HG02970 (cell line): ENCODE results near the gene KCNG1.

ENCODE experiments used
- ATAC-seq: cut with Tn5 transposase; IDR thresholded peaks from one replicate; pipeline ENCODE4 v1.9.1; 2021; ENCODE audit warnings: mild to moderate bottlenecking, moderate library complexity, moderate number of reproducible peaks; ENCODE audit not compliant: unreplicated experiment, low FRiP score

Gene KCNG1

DNA sequence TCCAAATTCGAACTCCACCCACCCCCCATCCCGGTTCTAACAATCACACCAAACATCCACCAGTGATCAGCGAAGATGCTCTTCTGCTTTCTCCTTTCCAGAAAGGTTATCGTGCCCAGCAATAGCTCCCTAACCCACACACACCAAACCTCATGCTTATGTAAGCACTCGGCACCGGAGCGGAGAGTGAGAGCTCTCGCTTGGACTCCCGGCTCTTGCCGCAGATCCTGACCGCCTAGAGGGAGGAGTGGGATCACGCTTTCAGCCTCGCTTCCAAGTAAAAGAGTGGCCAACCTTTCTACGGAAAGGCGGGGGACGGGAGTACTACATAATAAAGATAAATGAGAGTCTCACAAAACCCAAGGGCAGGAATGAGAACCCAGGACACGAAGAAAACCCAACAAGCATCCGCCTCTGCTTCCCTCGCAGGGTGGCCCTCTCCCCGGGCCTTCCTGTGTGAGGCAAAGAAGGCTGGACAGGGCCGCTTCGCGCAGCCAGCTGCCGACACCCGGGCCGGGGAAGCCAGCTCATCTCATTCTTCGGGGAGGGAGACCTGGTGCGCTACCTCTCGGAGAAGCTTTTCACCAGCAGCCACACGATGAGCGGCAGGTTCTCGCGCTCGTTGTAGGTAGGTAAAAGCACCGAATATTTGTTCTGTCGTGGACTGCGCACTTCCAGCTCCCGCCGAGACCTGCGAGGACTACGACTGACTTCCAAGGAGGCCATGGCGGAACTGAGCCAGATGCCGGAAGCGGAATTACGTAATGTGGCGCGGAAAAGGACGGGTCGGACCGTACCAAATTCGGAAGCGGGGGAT lies 64.9 kb downstream of the KCNG1 start, which contains the start of gene DPM1:
DPM1 (minus strand) TSS at position 735 of the 817 bp plus-strand sequence; CDS start at position 726, 9 bp downstream.
- ATAC-seq: peak; percentile 83

DNA sequence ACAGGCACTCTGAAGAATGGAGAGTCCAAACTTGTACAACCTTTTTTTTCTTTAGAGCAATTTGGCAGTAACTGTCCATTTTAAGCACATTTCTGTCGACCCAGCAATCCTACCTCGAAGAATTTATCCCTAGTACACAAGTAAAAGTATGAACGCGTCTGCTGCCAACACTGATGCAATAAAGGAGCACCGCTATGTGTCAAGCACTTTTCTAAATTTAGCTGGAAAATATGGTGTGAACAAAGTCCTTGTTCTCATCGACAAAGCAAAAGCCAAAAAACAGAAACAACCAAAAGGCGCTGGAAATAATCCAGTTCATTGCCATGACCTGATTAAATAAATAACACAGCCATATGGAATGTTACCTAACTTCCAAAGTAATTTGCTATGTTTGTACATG lies 65.6 kb downstream of the KCNG1 start:
- ATAC-seq: no peak

DNA sequence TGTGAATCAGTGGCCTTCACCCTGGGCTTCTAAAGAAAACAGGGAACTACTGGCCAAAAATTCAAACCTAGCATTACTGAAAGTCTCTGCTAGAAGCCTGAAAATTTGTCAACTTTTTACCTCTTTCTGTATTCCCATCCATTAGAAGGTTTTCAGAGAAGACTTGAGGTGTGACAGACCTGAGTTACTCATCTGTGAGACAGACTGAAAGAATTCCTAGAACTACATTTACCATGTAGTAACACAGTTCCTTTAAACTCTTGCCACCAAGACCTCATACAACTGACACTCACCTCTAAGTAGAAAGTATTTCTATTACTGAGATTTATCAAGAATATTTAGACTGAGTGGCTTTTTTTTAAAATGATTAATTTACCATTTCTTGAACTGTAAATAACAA lies 69.1 kb downstream of the KCNG1 start:
- no peak for ATAC-seq
